Spleen (tissue), 11 donors: Measurements from ENCODE around the gene NUP153. TPM values are rescaled to one million over a fixed set of nuclear protein-coding genes. Genes with fewer than 3 reads are reported as not detected.

Experiments
- DNase-seq: peaks from one replicate; pipeline ENCODE4 v3.0.0-alpha.2; 2020
- H3K27ac ChIP-seq, 8 donors: fragments of 200-600 bp; sonication (generic) in 7 of 8; 1 replicate in 4 of 8; 2 replicates in 4 of 8; pipeline versions ENCODE4 v1.5.0 to v1.8.0; 2016 to 2021; ENCODE audit warnings: inconsistent platforms in 4 of 8, mild to moderate bottlenecking in 4 of 8, moderate library complexity in 1 of 8
- H3K27me3 ChIP-seq, 7 donors: fragments of 200-600 bp; sonication (generic) in 6 of 7; replicated peaks in 1 of 7; 1 replicate in 4 of 7; 2 replicates in 3 of 7; pipeline versions ENCODE4 v1.5.0 to v1.8.0; 2016 to 2021; ENCODE audit warnings: inconsistent platforms in 3 of 7, mild to moderate bottlenecking in 1 of 7
- H3K36me3 ChIP-seq, 6 donors: fragments of 200-600 bp; sonication (generic) in 5 of 6; 1 replicate in 4 of 6; 2 replicates in 2 of 6; pipeline versions ENCODE4 v1.5.0 to v1.8.0; 2016 to 2021; ENCODE audit warnings: inconsistent platforms in 2 of 6
- H3K4me1 ChIP-seq, 6 donors: fragments of 200-600 bp; sonication (generic) in 5 of 6; 1 replicate in 3 of 6; 2 replicates in 3 of 6; pipeline versions ENCODE4 v1.5.0 to v1.8.0; 2016 to 2021; ENCODE audit warnings: inconsistent platforms in 3 of 6
- H3K4me3 ChIP-seq, 8 donors: fragments of 200-600 bp; sonication (generic) in 7 of 8; 1 replicate in 4 of 8; 2 replicates in 4 of 8; pipeline versions ENCODE4 v1.5.0 to v1.8.0; 2016 to 2021; ENCODE audit warnings: inconsistent platforms in 4 of 8, mild to moderate bottlenecking in 4 of 8, moderate library complexity in 2 of 8
- H3K9me3 ChIP-seq, 8 donors: fragments of 200-600 bp; sonication (generic) in 7 of 8; 1 replicate in 4 of 8; 2 replicates in 4 of 8; pipeline versions ENCODE4 v1.5.0 to v1.8.0; 2016 to 2021; ENCODE audit warnings: inconsistent platforms in 4 of 8
- POLR2A ChIP-seq, 3 donors: fragments of 450-650 bp; IDR thresholded peaks; one replicate each; pipeline ENCODE4 v1.5.1; 2017; ENCODE audit warnings: antibody characterized with exemption in 3 of 3, mild to moderate bottlenecking in 1 of 3
- POLR2AphosphoS5 ChIP-seq, 3 donors: sonication (generic); formaldehyde crosslinking; IDR thresholded peaks; one replicate each; pipeline ENCODE4 v1.5.1; 2017; ENCODE audit warnings: antibody characterized with exemption in 3 of 3
- WGBS, 5 donors: extraction: QIAGEN DNeasy Blood & Tissue Kit in 3 of 5; methylation state at CpG; one replicate each; pipeline versions ENCODE4 v1.1.5 to v1.1.7; 2013 to 2018; 5-methylcytosine and 5-hydroxymethylcytosine counted together
- intact Hi-C: fragments of 100-400 bp; cut with DNase I; formaldehyde crosslinking; loops from one replicate; pipeline ENCODE4 v1.15.0; 2023; ENCODE audit warnings: low total_unique reads
- polyA plus RNA-seq, 3 donors: library from polyadenylated mRNA; stranded (reverse); fragments of 200-250 nt; gene quantifications; one replicate each; pipeline ENCODE4 v1.2.1, GENCODE V29; 2013
- total RNA-seq, 7 donors: library from RNA; depleted of rRNA in 3 of 7; stranded (reverse); fragments of >200 nt in 3 of 7; fragmentation: NEBNext Ultra II Directional in 4 of 7; extraction: Animal tissue kit (Norgen Biotek cat#: 25700) in 4 of 7; gene quantifications; one replicate each; pipeline versions ENCODE4 v1.1.0 to v1.2.1, GENCODE V29; 2016 to 2021
- TF ChIP-seq, protein P1 (sequence below), 11 experiments: fragments of 200-600 bp in 7 of 11; fragments of 450-650 bp in 4 of 11; sonication (generic) in 4 of 11; IDR thresholded peaks in 8 of 11; conservative IDR thresholded peaks in 3 of 11; 1 replicate in 7 of 11; 2 replicates in 4 of 11; pipeline versions ENCODE4 v1.4.0 to v1.8.0; 2016 to 2021; ENCODE audit warnings: antibody characterized with exemption in 11 of 11, inconsistent platforms in 4 of 11, mild to moderate bottlenecking in 1 of 11
- donor health status: healthy with polysubstance abuse.
- donor health status: DM: no; HTN: no; CAD: no; lungs with moderate emphysema.
- donor health status: DM: no; HTN: no; CAD: no.
- donor health status: Bipolar disorder and iron deficiency.
- donor health status: healthy.
- donor health status: DM: no; HTN: no; CAD: no.
- donor health status: DM: yes; HTN: yes; CAD: no.

The NUP153 gene
- total and polyA plus RNA-seq, 10 donors: 8.9 to 51.5 (median 45.3) TPM

GRCh38 chr6:17730078-17730704 is 23.5 kb upstream of the NUP153 start:
- H3K27ac ChIP-seq: no peak overlapping the region
- peaks cover 0 to 6% (median 0%) of the 10 kb centered on the region in 8 donors for H3K9me3 ChIP-seq
- peaks cover 0 to under 1% (median 0%) of the 10 kb centered on the region in 6 donors for H3K4me1 ChIP-seq
- DNase-seq: no peak
- 72 to 85% (median 76%) methylated on average over 6 of the region's 6 CpGs for WGBS, 5 donors
- no peak overlapping the region for H3K4me3 ChIP-seq
- no peaks in the 10 kb centered on the region for H3K27me3 ChIP-seq
- H3K36me3 ChIP-seq: no peaks in the 10 kb centered on the region
- intact Hi-C loops: no loop called here
- no peak for TF ChIP-seq POLR2A (IDR thresholded peaks at IDR 0.05)
- TF ChIP-seq, protein P1, sequence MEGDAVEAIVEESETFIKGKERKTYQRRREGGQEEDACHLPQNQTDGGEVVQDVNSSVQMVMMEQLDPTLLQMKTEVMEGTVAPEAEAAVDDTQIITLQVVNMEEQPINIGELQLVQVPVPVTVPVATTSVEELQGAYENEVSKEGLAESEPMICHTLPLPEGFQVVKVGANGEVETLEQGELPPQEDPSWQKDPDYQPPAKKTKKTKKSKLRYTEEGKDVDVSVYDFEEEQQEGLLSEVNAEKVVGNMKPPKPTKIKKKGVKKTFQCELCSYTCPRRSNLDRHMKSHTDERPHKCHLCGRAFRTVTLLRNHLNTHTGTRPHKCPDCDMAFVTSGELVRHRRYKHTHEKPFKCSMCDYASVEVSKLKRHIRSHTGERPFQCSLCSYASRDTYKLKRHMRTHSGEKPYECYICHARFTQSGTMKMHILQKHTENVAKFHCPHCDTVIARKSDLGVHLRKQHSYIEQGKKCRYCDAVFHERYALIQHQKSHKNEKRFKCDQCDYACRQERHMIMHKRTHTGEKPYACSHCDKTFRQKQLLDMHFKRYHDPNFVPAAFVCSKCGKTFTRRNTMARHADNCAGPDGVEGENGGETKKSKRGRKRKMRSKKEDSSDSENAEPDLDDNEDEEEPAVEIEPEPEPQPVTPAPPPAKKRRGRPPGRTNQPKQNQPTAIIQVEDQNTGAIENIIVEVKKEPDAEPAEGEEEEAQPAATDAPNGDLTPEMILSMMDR (IDR thresholded peaks at IDR 0.05 in 8 of 11, conservative IDR thresholded peaks at IDR 0.05 in 3 of 11): no peak
- TF ChIP-seq POLR2AphosphoS5 (IDR thresholded peaks at IDR 0.05): no peak

- Histone ChIP-seq H3K4me1 (peaks cover 0 to 5% (median 0%) of the 10 kb centered on the region in 6 donors), H3K27ac (no peak overlapping the region), H3K4me3 (no peak overlapping the region), H3K27me3 (no peaks in the 10 kb centered on the region), H3K36me3 (no peaks in the 10 kb centered on the region), H3K9me3 (peaks cover 0 to 6% (median 0%) of the 10 kb centered on the region in 8 donors)
- TF ChIP-seq POLR2A (IDR thresholded peaks at IDR 0.05): no peak
- DNase-seq: no peak
- WGBS, 5 donors: 81 to 92% (median 90%) methylated on average over 12 of the region's 12 CpGs
- intact Hi-C loops: no loop called here
These were observed 22.7 kb upstream of the NUP153 start for GRCh38 chr6:17729223-17730077.

DNA sequence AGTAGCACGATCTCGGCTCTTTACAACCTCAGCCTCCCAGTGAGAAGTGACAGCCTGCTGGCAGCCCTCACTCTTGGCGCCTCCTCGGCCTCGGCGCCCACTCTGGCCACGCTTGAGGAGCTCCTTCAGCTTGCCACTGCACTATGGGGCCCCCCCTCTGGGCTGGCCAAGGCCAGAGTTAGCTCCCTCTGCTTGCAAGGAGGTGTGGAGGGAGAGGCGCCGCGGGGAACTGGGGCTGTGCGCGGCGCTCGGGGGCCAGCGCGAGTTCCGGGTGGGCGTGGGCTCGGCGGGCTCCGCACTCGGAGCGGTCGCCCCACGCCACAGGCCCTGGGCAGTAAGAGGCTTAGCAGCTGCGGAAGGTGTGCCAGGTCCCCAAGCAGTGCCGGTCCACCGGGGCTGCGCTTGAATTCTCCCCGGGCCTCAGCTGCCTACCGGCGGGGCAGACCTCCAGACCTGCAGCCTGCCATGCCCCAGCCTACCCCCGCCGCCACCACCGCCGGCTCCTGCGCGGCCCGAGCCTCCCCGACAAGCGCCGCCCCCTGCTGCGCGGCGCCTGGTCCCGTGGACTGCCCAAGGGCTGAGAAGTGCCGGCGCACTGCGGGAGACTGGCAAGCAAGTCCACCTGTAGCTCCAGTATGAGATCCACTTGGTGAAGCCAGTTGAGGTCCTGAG is 22.0 kb upstream of the NUP153 start:
- H3K27me3 ChIP-seq: no peaks in the 10 kb centered on the region
- intact Hi-C loops: no loop called here
- H3K4me1 ChIP-seq: peaks cover 0 to 5% (median 0%) of the 10 kb centered on the region in 6 donors
- no peaks in the 10 kb centered on the region for H3K36me3 ChIP-seq
- H3K9me3 ChIP-seq: peaks cover 0 to 6% (median 0%) of the 10 kb centered on the region in 8 donors
- no peak for TF ChIP-seq POLR2A (IDR thresholded peaks at IDR 0.05)
- TF ChIP-seq, protein P1 (IDR thresholded peaks at IDR 0.05 in 8 of 11, conservative IDR thresholded peaks at IDR 0.05 in 3 of 11): no peak
- DNase-seq: no peak
- no peak overlapping the region for H3K4me3 ChIP-seq
- no peak overlapping the region for H3K27ac ChIP-seq
- WGBS, 5 donors: 96 to 98% (median 98%) methylated on average over 10 to 49 of the region's 49 CpGs

DNA sequence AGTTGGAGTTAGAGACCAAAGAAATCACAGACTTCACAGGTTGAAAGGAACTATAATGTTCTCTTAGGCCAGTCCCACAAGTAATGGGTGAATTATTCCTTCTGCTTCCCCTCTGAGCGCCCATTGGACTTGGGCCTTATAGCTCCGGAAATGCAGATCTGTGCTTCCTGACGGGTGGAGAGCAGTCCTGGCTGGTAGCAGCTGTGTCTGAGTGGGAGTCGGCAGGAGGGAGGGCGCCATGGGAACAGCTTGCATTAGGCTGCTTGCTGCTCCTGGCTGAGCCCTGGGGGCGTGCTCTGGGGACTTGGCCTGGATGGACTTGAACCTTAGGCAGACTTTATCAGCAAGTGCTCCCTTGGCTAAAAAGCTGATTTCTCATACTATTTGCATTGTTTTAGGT is 18.4 kb upstream of the NUP153 start:
- Histone ChIP-seq H3K4me3 (no peak overlapping the region), H3K9me3 (peaks cover 0 to 6% (median 0%) of the 10 kb centered on the region in 8 donors), H3K27me3 (no peaks in the 10 kb centered on the region), H3K27ac (peak overlapping the region in 1 of 8 donors; percentile 7), H3K36me3 (no peaks in the 10 kb centered on the region), H3K4me1 (peaks cover 0 to 5% (median 0%) of the 10 kb centered on the region in 6 donors)
- WGBS, 5 donors: 16 to 27% (median 21%) methylated on average over 6 of the region's 6 CpGs
- intact Hi-C loops: no loop called here
- no peak for DNase-seq
- TF ChIP-seq POLR2A (IDR thresholded peaks at IDR 0.05) (no peak), POLR2AphosphoS5 (IDR thresholded peaks at IDR 0.05) (peak in 1 of 3 donors; percentile 63)
- TF ChIP-seq, protein P1 (IDR thresholded peaks at IDR 0.05 in 8 of 11, conservative IDR thresholded peaks at IDR 0.05 in 3 of 11): no peak
